Urinary bladder (tissue), 4 donors: ENCODE measurements around the gene THEMIS. TPM values are rescaled to one million over a fixed set of nuclear protein-coding genes. Genes with fewer than 3 reads are reported as not detected.
"Not testable (repeated sequence)": the region's sequence is repeated elsewhere in the genome, so short reads cannot be mapped to it uniquely, and the experiment has no call there.

Experiments
- DNase-seq: peaks from one replicate; pipeline ENCODE4 v3.0.0-alpha.2; 2015; ENCODE audit errors: extremely low spot score
- H3K27ac ChIP-seq: one replicate; pipeline ENCODE4 v1.5.1; 2013; ENCODE audit warnings: low read depth, mild to moderate bottlenecking, moderate library complexity
- H3K36me3 ChIP-seq: one replicate; pipeline ENCODE4 v1.6.1; 2013; ENCODE audit warnings: mild to moderate bottlenecking, moderate library complexity; ENCODE audit not compliant: insufficient read depth
- H3K4me1 ChIP-seq: one replicate; pipeline ENCODE4 v1.6.1; 2013; ENCODE audit warnings: mild to moderate bottlenecking, moderate library complexity; ENCODE audit not compliant: insufficient read depth
- H3K4me3 ChIP-seq: one replicate; pipeline ENCODE4 v1.5.1; 2013; ENCODE audit warnings: low read depth, low read length
- WGBS: extraction: QIAGEN DNeasy Blood & Tissue Kit; methylation state at CpG from one replicate; pipeline ENCODE4 v1.1.7; 2013; 5-methylcytosine and 5-hydroxymethylcytosine counted together
- polyA plus RNA-seq: library from polyadenylated mRNA; stranded (reverse); fragments of 200-250 nt; gene quantifications from one replicate; pipeline ENCODE4 v1.2.3, GENCODE V29; 2013
- total RNA-seq: library from RNA; depleted of rRNA; stranded (reverse); fragments of >200 nt; gene quantifications from one replicate; pipeline ENCODE4 v1.2.3, GENCODE V29; 2014
- donor health status: healthy with polysubstance abuse.
- donor health status: healthy.

Gene THEMIS
- total and polyA plus RNA-seq, 2 donors, result 0.15 to 0.26 TPM

- WGBS, result 87% methylated on average over 6 of the region's 6 CpGs
- H3K27ac ChIP-seq, result no peak overlapping the region
- H3K36me3 ChIP-seq, result no peaks in the 10 kb centered on the region
- DNase-seq, result no peak
- no peak overlapping the region for H3K4me3 ChIP-seq
- no peaks in the 10 kb centered on the region for H3K4me1 ChIP-seq
These were observed 7.3 kb downstream of the THEMIS start for GRCh38 chr6:127893541-127893940.

GRCh38 chr6:127891731-127892326 lies 9.0 kb downstream of the THEMIS start:
- Histone ChIP-seq H3K4me3 (no peak overlapping the region), H3K27ac (no peak overlapping the region), H3K36me3 (no peaks in the 10 kb centered on the region), H3K4me1 (no peaks in the 10 kb centered on the region)
- 96% methylated on average over 3 of the region's 3 CpGs for WGBS
- no peak for DNase-seq

GRCh38 chr6:127886603-127887002 lies 14.3 kb downstream of the THEMIS start:
- WGBS, result 86% methylated on average over 3 of the region's 3 CpGs
- Histone ChIP-seq H3K36me3 (no peaks in the 10 kb centered on the region), H3K27ac (no peak overlapping the region), H3K4me3 (no peak overlapping the region), H3K4me1 (no peaks in the 10 kb centered on the region)
- DNase-seq, result no peak

- no peak overlapping the region for H3K27ac ChIP-seq
- H3K36me3 ChIP-seq, result no peaks in the 10 kb centered on the region
- H3K4me3 ChIP-seq, result no peak overlapping the region
- DNase-seq, result no peak
- H3K4me1 ChIP-seq, result no peaks in the 10 kb centered on the region
These were observed 16.7 kb downstream of the THEMIS start for GRCh38 chr6:127884134-127884533.

- H3K36me3 ChIP-seq, DNase-seq: not testable (repeated sequence)
These were observed 18.9 kb downstream of the THEMIS start for GRCh38 chr6:127881949-127882348.

GRCh38 chr6:127880429-127880828 lies 20.4 kb downstream of the THEMIS start:
- Histone ChIP-seq H3K4me3 (no peak overlapping the region), H3K4me1 (no peaks in the 10 kb centered on the region), H3K27ac (no peak overlapping the region), H3K36me3 (no peaks in the 10 kb centered on the region)
- no peak for DNase-seq

More at GRCh38 chr6:127881949-127882348, 18.9 kb downstream of the THEMIS start:
- H3K27ac ChIP-seq, H3K4me3 ChIP-seq, H3K4me1 ChIP-seq: not testable (repeated sequence)

- H3K4me1 ChIP-seq, result no peaks in the 10 kb centered on the region
- H3K4me3 ChIP-seq, result no peak overlapping the region
- 33% methylated on average over 12 of the region's 12 CpGs for WGBS
- no peaks in the 10 kb centered on the region for H3K36me3 ChIP-seq
- no peak overlapping the region for H3K27ac ChIP-seq
- no peak for DNase-seq
These were observed 21.2 kb downstream of the THEMIS start for GRCh38 chr6:127879685-127880084.

- Histone ChIP-seq H3K4me3 (no peak overlapping the region), H3K27ac (no peak overlapping the region), H3K36me3 (no peaks in the 10 kb centered on the region), H3K4me1 (no peaks in the 10 kb centered on the region)
- no peak for DNase-seq
- WGBS, result 78% methylated on average over 2 of the region's 2 CpGs
These were observed 22.7 kb downstream of the THEMIS start for GRCh38 chr6:127878115-127878514.

- DNase-seq, result no peak
- H3K4me3 ChIP-seq, result no peak overlapping the region
- WGBS, result 81% methylated on average over 3 of the region's 3 CpGs
- H3K36me3 ChIP-seq, result no peaks in the 10 kb centered on the region
- no peak overlapping the region for H3K27ac ChIP-seq
- H3K4me1 ChIP-seq, result no peaks in the 10 kb centered on the region
These were observed 23.6 kb downstream of the THEMIS start for GRCh38 chr6:127877231-127877630.

GRCh38 chr6:127869772-127870404 lies 31.0 kb downstream of the THEMIS start:
- DNase-seq, result no peak
- 94% methylated on average over 4 of the region's 4 CpGs for WGBS
- H3K4me3 ChIP-seq, result no peak overlapping the region
- H3K27ac ChIP-seq, result no peak overlapping the region
- H3K4me1 ChIP-seq, result no peaks in the 10 kb centered on the region
- no peaks in the 10 kb centered on the region for H3K36me3 ChIP-seq

GRCh38 chr6:127869183-127869582 lies 31.7 kb downstream of the THEMIS start:
- 91% methylated on average over 5 of the region's 5 CpGs for WGBS
- no peaks in the 10 kb centered on the region for H3K36me3 ChIP-seq
- no peak overlapping the region for H3K27ac ChIP-seq
- no peaks in the 10 kb centered on the region for H3K4me1 ChIP-seq
- no peak for DNase-seq
- H3K4me3 ChIP-seq, result no peak overlapping the region

GRCh38 chr6:127868338-127868737 lies 32.5 kb downstream of the THEMIS start:
- Histone ChIP-seq H3K4me1 (no peaks in the 10 kb centered on the region), H3K27ac (no peak overlapping the region), H3K36me3 (no peaks in the 10 kb centered on the region), H3K4me3 (no peak overlapping the region)
- no peak for DNase-seq
- 96% methylated on average over 1 of the region's 1 CpG for WGBS

GRCh38 chr6:127866766-127867165 lies 34.1 kb downstream of the THEMIS start:
- no peaks in the 10 kb centered on the region for H3K4me1 ChIP-seq
- H3K27ac ChIP-seq, result no peak overlapping the region
- no peaks in the 10 kb centered on the region for H3K36me3 ChIP-seq
- H3K4me3 ChIP-seq, result no peak overlapping the region
- no peak for DNase-seq

- no peak overlapping the region for H3K4me3 ChIP-seq
- no peaks in the 10 kb centered on the region for H3K36me3 ChIP-seq
- H3K27ac ChIP-seq, result no peak overlapping the region
- H3K4me1 ChIP-seq, result no peaks in the 10 kb centered on the region
- DNase-seq, result no peak
These were observed 35.8 kb downstream of the THEMIS start for GRCh38 chr6:127865108-127865507.

- H3K27ac ChIP-seq, result no peak overlapping the region
- H3K4me1 ChIP-seq, result no peaks in the 10 kb centered on the region
- no peaks in the 10 kb centered on the region for H3K36me3 ChIP-seq
- no peak for DNase-seq
- no peak overlapping the region for H3K4me3 ChIP-seq
- WGBS, result 87% methylated on average over 2 of the region's 2 CpGs
These were observed 36.2 kb downstream of the THEMIS start for GRCh38 chr6:127864701-127865100.
